SHP77 (cell line): ENCODE data around the gene ZIC1.

ENCODE experiments used
- DNase-seq, 2 experiments: peaks; one replicate each; lab custom pipeline; 2025; lab: John Stamatoyannopoulos, UW

ZIC1 gene

GRCh38 chr3:147422601-147423536 lies 13.7 kb downstream of the ZIC1 start:
- DNase-seq, result no peak

- no peak for DNase-seq
Measured at GRCh38 chr3:147423537-147423797, 14.3 kb downstream of the ZIC1 start.

DNA sequence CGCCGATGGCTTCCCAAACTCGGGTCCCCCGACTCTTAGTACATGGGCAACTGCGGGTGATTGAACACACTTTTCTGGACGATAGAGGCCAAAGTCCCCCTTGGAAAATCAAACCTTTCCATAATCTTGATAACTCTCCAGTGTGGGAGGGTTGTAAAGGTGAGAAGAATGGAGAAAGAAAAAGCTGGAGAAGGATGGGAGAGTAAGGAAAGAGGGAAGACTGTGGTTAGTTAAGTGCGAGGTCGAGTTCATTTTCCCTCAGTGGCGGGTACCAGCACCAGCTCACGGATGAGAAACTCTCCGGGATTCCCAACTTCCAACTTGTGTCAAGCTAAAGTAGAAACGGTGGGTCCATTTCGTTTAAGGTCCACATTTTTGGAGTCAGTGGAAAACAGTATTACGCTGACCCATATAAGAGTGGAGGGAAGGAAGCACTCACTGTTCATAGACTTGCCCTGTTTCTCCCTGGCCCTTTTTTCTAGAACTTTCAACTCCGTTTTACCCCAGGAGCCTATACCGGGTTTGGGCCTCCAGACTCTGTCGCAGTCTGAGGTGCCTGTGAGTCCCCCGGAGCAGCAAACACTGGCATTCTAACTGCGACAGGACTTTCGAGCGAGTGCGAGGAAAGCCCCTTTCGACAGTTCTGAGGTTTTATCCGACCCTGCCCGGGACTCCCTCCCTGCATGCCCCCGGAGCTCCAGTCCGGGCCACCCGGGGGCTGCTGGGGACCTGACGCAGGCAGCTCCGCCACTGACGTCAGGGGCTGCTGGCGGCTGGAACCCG lies 14.8 kb downstream of the ZIC1 start:
- no peak for DNase-seq

GRCh38 chr3:147424581-147425387 lies 15.6 kb downstream of the ZIC1 start:
- DNase-seq, result no peak

DNA sequence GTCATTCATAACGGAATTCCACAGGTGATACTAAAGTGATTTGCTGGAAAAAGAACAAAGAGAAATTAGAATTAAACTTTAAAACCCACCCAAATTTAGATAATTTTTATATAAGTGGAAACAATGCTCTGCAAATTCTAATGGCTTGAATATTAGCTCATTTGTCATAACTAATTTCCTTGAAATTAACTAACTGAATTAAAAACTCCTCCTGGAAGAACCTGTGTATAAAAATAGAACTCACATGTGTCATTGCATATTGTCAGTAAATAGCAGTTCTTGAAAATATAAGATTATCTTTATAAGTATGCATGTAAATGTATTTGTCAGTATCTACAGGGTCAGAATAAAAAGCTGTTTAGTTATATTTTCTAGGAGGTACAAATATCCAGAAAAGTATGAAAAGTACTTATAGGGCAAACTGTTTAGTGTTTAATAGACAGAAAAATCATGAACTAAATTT lies 16.3 kb downstream of the ZIC1 start:
- DNase-seq, result no peak

DNA sequence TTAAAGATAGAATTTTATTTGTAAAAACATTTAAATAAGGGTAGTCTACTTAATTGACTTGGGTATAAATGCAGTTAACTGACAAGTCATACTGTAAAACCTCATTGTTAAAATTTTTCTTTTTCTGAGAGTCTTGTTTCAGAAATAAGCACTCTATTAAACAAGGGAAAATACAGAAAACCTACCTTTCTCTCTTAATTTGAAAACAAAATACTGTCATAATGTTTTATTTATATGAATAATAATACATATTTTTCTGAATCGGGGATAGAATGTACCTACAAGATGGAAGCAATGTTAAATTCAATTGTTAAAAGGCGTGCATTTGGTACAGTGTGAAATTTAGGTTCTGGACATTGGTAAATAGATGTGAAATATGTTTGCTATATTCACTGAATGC lies 17.8 kb downstream of the ZIC1 start:
- DNase-seq, result no peak

DNA sequence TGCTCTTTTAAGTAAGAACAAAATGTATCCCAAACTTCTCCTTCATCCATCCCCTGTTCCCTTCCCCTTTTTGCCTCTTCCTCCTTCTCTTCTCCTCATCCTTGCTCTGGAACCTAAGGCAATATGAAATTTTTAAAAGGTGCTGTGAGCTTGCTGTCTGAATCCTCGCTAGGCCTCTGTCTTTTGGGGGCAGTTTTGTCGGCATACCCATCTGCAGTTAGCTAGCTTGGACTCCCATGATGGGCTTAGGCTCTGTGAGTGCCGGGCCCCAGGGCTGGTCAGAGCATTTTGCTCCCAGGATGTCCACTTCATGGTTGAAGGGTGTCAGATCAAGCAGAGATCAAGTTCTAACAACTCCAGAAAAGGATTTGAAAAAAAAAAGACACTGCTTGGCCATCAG lies 18.6 kb downstream of the ZIC1 start:
- no peak for DNase-seq

DNA sequence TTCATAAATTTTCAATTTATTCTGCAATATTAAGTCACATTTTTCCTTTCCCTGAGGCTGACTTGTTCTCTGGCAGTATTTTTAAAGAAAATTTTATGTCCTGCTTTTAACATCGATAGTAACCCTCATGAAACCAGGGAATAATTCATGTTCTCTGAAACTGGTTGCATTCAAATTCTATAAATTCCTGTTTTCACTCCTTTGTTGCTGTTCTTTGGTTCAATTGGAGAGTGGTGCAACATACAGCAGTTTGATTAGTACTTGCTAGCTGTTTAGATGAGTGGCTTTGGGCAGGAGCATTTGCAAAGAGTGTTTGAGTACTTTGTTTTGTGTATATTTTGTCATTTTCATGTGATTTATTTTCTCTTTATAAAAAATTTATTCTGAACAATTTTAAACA lies 19.2 kb downstream of the ZIC1 start:
- DNase-seq, result no peak

GRCh38 chr3:147428754-147429153 lies 19.6 kb downstream of the ZIC1 start:
- DNase-seq, result no peak

GRCh38 chr3:147431751-147432150 lies 22.6 kb downstream of the ZIC1 start:
- DNase-seq, result no peak

GRCh38 chr3:147447224-147447623 lies 38.1 kb downstream of the ZIC1 start:
- no peak for DNase-seq

DNA sequence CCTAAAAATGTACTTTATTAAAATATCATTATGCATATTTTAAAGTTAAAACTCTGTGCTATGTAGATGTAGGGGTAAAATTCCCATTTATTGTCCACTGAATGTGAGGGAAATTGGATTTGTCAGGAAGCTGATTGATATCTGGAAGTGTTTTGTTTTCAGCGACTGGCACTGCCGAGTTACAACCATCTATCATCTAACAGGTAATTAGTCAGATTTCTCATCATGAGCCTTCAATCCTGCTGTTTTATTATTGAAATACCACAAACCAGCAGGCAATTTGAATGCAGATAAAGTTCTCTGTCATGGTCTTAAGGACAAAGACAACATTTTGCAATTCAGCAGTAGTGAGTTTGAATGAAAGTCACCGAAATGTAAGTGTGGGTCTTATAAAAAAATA lies 40.5 kb downstream of the ZIC1 start:
- DNase-seq, result no peak

GRCh38 chr3:147458995-147459704 lies 50.0 kb downstream of the ZIC1 start:
- DNase-seq, result no peak

DNA sequence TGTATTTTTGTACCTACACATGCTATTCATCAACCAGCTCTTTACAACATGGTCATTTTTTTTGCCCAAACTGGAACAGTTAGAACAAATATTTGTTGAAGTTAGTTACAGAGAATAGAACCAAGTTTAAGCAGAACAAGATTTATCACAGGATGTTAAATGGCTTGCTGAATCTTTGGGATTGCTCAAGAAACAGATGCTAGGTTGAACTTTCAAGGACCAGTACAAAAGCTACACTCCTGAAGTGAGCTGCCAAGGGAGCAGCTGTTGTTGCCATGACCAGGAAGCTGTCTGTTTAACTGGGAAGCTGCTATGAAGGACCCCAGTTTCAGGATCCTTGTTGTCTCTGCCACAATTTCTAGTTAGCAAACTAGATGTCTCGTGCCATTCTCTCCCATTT lies 53.7 kb downstream of the ZIC1 start:
- DNase-seq, result no peak
